DOHH2 (cell line): ENCODE measurements around the gene NAT9.

Experiments
- CTCF ChIP-seq: fragments of 200-600 bp; sonication (generic); IDR thresholded peaks from one replicate; pipeline ENCODE4 v1.5.1; 2014; ENCODE audit warnings: antibody characterized with exemption, mild to moderate bottlenecking, low read depth, low read length; ENCODE audit not compliant: poor library complexity, severe bottlenecking
- EZH2phosphoT487 ChIP-seq: fragments of 200-600 bp; sonication (generic); IDR thresholded peaks from 2 replicates; pipeline ENCODE4 v1.6.1; 2017; ENCODE audit warnings: borderline replicate concordance, mild to moderate bottlenecking, antibody characterized with exemption, low read length, moderate library complexity, mixed read lengths

DNA sequence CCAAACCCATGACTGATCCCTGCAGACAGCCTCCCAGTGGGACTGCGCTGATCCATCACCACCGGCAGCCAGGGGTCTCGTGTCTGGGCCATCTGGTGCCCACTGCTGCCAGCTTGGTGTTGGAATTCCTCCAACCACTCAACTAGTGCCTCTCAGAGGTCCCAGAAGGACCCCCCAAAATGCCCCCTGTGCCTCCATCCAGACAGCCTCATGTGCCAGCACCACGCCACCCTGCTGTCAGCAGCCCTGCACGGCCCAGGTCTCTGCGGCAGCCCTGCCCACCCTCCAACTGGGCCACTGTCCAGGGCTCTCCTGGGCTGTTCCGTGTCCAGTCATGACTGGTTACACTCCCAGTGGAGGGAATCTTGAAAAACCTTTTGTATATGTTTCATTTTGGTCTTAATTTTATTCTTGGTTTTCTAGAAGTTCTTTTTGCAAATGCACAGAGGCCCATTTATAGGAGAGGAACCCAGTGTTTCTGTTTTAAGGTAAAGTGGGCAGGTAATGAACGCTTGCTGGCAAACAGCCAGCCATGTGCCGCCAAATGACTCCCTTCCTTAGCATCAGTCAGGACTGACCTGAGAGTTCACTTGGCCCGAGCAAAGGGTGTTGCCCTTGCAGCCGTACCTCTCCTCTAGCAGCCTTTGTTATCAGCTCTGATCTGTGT lies 48.9 kb upstream of the NAT9 start:
- TF ChIP-seq CTCF, result no peak
- no peak for TF ChIP-seq EZH2phosphoT487
